HG03196 (cell line): ENCODE results near the gene CD47.

Experiments used
- ATAC-seq: cut with Tn5 transposase; IDR thresholded peaks from one replicate; pipeline ENCODE4 v1.9.1; 2021; ENCODE audit not compliant: unreplicated experiment

The CD47 gene

GRCh38 chr3:108017587-108017986 lies 73.2 kb downstream of the CD47 start:
- ATAC-seq, result no peak

- ATAC-seq, result no peak
These were observed 75.9 kb downstream of the CD47 start for GRCh38 chr3:108014943-108015342.

GRCh38 chr3:108013141-108014055 lies 77.4 kb downstream of the CD47 start:
- no peak for ATAC-seq

GRCh38 chr3:108012304-108012703 lies 78.5 kb downstream of the CD47 start:
- no peak for ATAC-seq

- ATAC-seq, result no peak
These were observed 79.2 kb downstream of the CD47 start for GRCh38 chr3:108011616-108012015.

GRCh38 chr3:108008931-108009639 lies 81.7 kb downstream of the CD47 start:
- ATAC-seq, result no peak

- no peak for ATAC-seq
These were observed 82.7 kb downstream of the CD47 start for GRCh38 chr3:108008106-108008505.

- no peak for ATAC-seq
These were observed 83.9 kb downstream of the CD47 start for GRCh38 chr3:108006881-108007331.

- ATAC-seq, result no peak
These were observed 84.6 kb downstream of the CD47 start for GRCh38 chr3:108006077-108006771.

GRCh38 chr3:108004647-108005046 lies 86.2 kb downstream of the CD47 start:
- no peak for ATAC-seq

- ATAC-seq, result no peak
These were observed 89.4 kb downstream of the CD47 start for GRCh38 chr3:108001457-108001856.

GRCh38 chr3:107999215-107999775 lies 91.5 kb downstream of the CD47 start:
- ATAC-seq, result no peak

GRCh38 chr3:107997671-107998070 lies 93.2 kb downstream of the CD47 start:
- no peak for ATAC-seq

- ATAC-seq, result no peak
These were observed 95.0 kb downstream of the CD47 start for GRCh38 chr3:107995823-107996222.

GRCh38 chr3:107994956-107995715 lies 95.7 kb downstream of the CD47 start:
- no peak for ATAC-seq

- ATAC-seq, result no peak
These were observed 96.7 kb downstream of the CD47 start for GRCh38 chr3:107994181-107994580.

- ATAC-seq, result no peak
These were observed 97.1 kb downstream of the CD47 start for GRCh38 chr3:107993771-107994170.
